Choroid plexus epithelial cell (primary cell): ENCODE measurements around the gene SPEM2.
A peak's percentile ranks its signal among the peaks of the same experiment; 100 is the strongest.

Experiments used
- DNase-seq: peaks from one replicate; pipeline ENCODE4 v3.0.0-alpha.2; 2010; ENCODE audit warnings: low read depth
- H3K4me3 ChIP-seq: 2 replicates; pipeline ENCODE4 v1.5.1; 2011; ENCODE audit warnings: low read depth, mild to moderate bottlenecking, control low read depth, low read length, moderate library complexity
- CTCF ChIP-seq: conservative IDR thresholded peaks from 2 replicates; pipeline ENCODE4 v1.5.1; 2011; ENCODE audit warnings: low read depth, mild to moderate bottlenecking, control low read depth, inconsistent platforms, low read length, moderate library complexity

The SPEM2 gene

DNA sequence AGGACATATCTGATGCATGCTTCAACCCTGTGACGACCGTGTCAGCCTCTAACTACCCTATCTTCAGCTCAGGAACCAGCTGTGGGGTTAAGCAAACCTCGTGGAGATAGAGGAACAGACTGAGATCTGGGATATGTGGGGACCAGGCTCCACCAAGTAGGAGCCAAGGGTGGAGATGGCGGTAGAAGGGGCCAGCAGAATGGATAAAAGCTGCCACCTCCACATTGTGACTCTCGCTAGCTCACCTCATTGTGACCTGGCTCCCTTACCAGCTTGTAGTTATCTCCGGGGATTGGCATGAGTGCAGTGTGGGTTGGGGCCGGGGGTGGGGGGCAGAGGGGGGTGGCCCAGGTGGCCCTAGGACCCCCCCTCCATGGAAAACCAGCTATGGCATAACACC lies at the start of gene SPEM2:
Gene SPEM2 (plus strand): TSS at position 301 of the 400 bp plus-strand sequence. CDS start 73 bp downstream, at position 374.
- no peak for DNase-seq
- TF ChIP-seq CTCF: no peak
- no peak within 1 kb of the TSS for H3K4me3 ChIP-seq

DNA sequence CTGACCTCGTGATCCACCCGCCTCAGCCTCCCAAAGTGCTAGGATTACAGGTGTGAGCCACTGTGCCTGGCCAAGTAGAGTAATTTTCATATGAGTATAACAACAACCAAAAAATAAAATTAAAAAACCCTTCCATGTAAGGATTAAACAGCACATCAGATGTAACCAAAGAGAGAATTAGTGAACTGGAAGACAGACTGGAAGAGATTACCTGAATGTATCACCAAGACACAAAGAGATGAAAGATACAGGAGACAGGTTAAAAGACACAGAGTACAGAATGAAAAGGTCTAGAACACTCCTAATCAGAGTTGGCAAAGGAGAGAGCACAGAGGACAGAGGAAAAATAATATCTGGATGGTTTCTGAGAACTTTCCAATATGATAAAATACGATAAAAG lies 46.3 kb upstream of the SPEM2 start:
- no peak for TF ChIP-seq CTCF
- no peak for DNase-seq
- H3K4me3 ChIP-seq: no peak overlapping the region

DNA sequence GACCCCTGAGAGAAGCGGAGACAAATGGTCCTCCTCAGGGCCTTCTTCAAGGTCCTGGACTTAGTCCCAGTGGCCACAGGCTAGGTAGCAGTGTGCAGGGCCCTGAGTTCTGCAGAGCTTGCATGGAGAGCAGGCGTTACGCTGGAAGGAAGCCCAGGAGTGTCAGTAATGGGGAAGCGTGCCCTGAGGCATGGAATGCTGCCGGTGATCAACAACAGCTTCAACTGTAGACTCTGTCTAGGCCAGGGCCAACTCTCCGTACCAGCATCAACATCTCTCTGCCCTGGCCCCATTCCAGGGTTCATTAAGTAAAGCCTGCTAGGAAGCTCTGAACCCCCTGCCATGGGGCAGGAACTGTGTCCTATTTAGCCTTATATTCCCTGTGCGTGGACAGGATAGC lies 45.1 kb upstream of the SPEM2 start:
- no peak overlapping the region for H3K4me3 ChIP-seq
- no peak for DNase-seq

DNA sequence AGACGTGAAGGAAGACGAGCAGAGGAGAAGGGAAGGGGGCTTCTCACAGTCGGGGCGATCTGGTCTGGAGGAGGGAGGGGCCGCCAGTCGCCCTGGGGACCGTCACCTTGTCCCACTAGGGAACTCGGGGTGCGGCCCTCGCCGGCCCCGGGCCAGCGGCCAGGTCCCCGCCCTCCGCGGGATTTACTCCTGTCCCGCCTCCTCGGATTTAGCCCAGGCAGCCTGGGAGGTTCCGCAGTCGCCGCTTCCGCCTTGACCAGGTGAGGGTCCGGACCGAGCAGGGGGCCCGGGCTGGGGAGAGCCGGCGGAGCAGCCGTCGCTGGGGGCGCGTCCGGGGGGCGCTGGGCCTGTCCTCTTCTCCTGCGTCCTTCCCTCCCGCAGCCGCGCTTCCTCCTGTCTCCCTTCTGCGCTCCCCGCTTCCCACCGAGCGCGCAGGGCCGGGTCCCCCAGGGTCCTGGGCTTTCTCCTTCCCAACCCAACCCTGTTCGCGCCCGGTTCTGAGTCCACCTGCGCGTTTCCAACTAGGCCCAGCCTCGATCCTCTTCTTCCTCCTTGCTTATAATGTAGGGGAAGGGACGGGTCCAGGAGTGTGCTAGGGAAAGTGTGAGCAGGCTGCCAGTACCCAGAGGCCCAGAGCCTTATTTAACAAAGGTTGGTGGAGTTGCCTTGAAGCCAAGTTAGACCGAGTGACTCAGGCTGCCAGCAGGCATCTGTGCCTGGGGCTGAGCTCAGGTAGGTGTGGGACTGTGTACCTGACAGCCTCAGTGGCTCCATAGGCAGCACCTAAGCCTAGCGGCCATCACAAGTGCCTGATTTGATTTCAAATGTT lies 44.3 kb upstream of the SPEM2 start, which contains the start of gene TNK1:
Gene TNK1 (plus strand): TSS at position 235 of the 829 bp plus-strand sequence. CDS start 1,838 bp downstream, outside the sequence.
- peak within 1 kb of the TSS; percentile 24 for H3K4me3 ChIP-seq
- no peak for TF ChIP-seq CTCF
- no peak for DNase-seq

More for the DNA sequence above, 45.1 kb upstream of the SPEM2 start:
- TF ChIP-seq CTCF: no peak

DNA sequence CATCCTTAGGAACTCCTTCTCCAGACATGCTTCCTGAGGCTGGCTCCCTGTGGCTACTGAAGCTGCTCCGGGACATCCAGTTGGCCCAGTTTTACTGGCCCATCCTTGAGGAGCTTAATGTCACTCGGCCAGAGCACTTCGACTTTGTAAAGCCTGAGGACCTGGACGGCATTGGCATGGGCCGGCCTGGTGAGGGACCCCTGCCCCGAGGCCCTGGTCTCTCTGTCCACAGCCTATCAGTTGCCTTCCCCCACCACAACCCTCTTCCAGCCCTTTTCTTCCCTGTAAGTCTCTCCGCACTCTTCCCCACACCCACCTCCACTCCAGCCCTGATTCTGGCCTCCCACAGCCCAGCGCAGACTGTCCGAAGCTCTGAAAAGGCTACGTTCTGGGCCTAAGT lies 42.5 kb upstream of the SPEM2 start:
- TF ChIP-seq CTCF: no peak

GRCh38 chr17:7383371-7383741 lies 42.1 kb upstream of the SPEM2 start:
- no peak overlapping the region for H3K4me3 ChIP-seq
- no peak for DNase-seq
- TF ChIP-seq CTCF: no peak

More for the DNA sequence above, 42.5 kb upstream of the SPEM2 start:
- no peak overlapping the region for H3K4me3 ChIP-seq
- DNase-seq: no peak

DNA sequence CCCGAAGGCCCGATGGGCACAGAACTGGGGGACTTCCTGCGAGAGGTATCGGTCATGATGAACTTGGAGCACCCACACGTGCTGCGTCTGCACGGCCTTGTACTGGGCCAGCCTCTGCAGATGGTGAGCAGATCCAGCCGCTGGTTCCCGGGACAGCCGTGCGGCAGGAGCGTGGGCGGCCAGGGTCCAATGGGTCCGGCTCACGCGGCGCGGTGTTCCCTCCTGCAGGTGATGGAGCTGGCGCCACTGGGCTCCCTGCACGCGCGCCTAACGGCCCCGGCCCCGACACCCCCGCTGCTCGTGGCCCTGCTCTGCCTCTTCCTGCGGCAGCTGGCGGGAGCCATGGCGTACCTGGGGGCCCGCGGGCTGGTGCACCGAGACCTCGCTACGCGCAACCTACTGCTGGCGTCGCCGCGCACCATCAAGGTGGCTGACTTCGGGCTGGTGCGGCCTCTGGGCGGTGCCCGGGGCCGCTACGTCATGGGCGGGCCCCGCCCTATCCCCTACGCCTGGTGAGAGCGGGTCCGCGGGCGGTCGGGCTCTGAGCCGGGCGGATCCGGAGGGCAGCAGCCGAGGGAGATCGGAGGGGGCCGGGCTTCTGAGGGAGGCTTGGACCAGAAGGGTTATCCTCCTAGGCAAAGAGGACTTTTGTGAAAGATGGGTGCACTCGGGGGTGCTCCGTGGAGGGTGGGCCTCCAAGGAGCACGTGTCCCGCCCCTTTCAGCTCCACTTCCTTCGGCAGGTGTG lies 41.5 kb upstream of the SPEM2 start:
- TF ChIP-seq CTCF: no peak
- H3K4me3 ChIP-seq: peak overlapping the region; percentile 44
- no peak for DNase-seq
